HG02642 (cell line): Measurements from ENCODE around the gene PTPRS.

Experiments used
- ATAC-seq: cut with Tn5 transposase; IDR thresholded peaks from one replicate; pipeline ENCODE4 v1.9.1; 2021; ENCODE audit warnings: mild to moderate bottlenecking; ENCODE audit not compliant: unreplicated experiment, poor library complexity

The PTPRS gene

GRCh38 chr19:5355693-5356092 is 15.1 kb upstream of the PTPRS start:
- no peak for ATAC-seq

DNA sequence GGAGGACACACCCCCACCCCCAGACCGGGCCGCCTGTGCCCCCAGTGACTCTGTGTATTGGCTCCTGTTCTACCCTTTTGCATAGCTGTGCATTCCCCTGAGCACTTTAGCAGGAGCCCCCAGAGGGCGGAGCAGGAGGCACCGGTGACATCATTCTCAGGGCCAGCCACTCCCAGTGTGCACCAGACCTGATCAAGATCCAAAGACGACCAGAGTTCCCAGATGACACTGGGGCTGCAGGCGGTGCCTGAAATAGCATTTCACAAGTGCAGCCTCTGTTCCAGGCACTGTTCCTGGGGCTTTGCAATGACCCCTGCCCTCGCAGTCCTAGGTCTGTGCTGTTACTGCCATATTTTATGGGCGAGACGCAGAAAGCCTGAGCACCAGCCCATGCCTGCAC is 14.5 kb upstream of the PTPRS start:
- no peak for ATAC-seq

GRCh38 chr19:5354403-5354802 is 13.8 kb upstream of the PTPRS start:
- no peak for ATAC-seq

- ATAC-seq = no peak
Measured at GRCh38 chr19:5352229-5352763, 11.7 kb upstream of the PTPRS start.

GRCh38 chr19:5351731-5352228 is 11.2 kb upstream of the PTPRS start:
- no peak for ATAC-seq

DNA sequence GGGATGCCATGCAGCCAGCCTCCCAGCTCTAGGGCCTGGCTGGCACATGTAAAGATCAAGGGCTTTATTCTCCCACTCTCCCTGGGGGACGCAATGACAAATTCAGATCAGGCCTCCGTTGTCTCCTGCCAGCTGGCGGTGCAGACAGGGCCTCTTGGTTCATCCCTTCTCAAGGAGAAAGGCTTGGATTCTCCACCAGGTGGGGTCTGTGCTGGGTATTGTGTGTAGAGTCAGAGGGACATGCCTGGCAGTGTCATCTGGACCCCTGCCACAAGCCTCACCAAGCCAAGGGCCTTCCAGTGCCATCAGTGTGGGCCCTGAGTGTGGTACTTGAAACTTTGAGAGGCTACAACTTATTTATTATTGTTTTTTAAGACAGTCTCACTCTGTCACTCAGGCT is 8.4 kb upstream of the PTPRS start:
- no peak for ATAC-seq

DNA sequence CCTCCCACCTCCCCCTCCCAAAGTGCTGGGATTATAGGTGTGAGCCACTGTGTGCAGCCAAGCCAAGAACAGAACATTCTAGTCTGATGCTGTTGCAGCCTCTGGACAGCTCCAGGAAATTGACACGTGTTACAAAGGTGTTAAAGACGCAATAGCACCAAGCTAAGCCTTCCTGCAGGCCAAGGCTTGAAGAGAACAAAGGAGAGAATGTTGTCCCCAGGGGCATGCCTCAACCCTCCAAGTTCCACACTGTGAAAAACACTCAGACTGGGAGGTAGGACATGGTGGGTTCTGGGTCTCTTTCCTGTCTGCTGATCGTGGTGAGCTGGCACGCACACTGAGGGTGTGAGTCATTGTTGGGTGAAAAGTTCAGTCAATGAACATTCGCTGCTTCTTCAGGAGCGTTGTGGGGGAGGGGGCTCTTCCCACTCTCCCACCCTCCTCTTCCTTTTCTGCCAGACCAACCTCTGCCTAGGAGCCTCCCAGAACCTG is 5.3 kb upstream of the PTPRS start:
- no peak for ATAC-seq

DNA sequence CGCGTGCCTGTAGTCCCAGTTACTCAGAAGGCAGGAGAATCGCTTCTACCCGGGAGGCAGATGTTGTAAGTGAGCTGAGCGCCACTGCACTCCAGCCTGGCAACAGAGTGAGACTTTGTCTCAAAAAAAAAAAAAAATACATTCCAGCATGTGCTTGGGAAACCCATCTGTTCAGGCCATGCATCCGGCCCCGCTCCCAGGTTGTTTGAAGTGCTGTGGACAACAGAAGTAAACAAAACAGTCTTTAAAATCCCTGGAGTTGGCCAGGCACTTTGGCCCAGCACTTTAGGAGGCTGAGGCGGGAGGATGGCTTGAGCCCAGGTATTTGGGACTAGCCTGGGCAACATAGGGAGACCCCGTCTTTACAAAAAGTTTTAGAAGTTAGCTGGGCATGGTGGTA is 3.2 kb upstream of the PTPRS start:
- no peak for ATAC-seq

DNA sequence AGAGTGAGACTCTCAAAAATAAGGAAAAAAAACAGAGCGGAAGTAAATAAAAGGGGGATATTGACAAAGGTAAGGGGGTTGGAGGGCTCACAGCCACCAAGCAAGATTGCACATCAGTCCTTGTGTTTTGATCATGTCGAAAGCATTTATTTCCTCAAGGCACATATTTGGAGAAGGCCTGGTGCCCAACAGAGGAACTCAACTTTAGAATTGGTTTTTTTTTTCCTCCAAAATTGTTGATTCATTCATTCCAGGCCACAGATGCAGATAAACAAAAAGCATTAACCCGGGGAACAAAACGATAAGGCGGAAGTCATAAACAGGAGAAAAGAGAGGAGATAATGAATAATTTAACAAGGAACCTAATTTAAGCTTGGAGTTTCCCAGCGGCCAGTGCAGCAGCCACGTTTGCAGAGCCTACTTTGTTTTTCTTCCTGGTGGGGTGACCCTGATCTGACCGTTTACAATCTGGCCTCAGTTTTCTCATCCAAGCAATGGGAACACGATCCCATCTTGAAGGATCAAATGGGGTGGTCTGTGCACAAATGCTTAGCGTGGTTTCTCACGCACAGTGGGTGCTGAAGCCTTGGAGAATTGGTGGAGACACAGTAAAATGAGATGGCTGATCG is 2.1 kb upstream of the PTPRS start:
- ATAC-seq = no peak

- ATAC-seq = no peak
Measured at GRCh38 chr19:5341981-5342380, 1.4 kb upstream of the PTPRS start.

DNA sequence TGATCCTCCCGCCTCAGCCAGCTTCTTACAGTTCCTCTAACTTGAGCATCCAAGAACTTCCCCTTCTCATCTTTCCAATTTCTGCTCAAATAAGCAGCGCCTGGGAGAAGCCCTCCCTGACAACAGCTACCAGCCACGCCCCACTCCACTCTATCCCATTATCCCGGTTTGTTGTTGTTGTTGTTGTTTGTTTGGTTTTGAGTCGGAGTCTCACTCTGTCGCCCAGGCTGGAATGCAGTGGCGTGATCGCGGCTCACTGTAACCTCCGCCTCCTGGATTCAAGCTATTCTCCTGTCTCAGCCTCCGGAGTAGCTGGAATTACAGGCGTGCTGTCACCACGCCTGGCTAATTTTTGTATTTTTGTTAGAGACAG is 822 bp upstream of the PTPRS start:
- no peak for ATAC-seq

- ATAC-seq = no peak
Measured at GRCh38 chr19:5339950-5340636, 519 bp downstream of the PTPRS start.

- no peak for ATAC-seq
Measured at GRCh38 chr19:5339198-5339949, 1.2 kb downstream of the PTPRS start.

DNA sequence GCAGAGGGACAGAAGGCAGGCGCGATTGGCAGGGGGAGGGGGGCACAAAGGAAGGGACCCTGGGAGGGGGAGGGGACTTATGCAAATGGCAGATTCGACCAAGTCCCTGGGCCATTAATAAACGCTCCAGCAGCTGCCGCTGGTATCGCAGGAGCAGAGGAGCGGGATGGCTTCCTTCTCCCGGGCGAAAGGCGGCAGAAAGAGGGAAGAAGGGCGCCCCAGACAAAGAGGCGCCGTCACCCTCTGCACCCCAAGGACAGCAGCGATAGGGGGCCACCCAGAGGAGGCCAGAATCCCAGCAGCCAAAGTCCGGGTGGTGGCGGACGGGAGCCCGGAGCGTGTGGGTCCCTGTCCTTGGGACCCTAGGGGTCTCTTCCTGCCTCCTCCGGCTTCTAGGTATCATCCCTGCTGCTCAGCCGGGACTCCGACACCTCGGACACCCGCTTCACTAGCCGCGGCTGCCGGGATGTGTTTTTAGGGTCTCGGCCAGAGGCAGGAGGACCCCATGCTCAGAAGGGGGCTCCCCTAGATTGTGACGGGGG is 1.9 kb downstream of the PTPRS start:
- no peak for ATAC-seq

- ATAC-seq = no peak
Measured at GRCh38 chr19:5337708-5338655, 2.6 kb downstream of the PTPRS start.

- ATAC-seq = no peak
Measured at GRCh38 chr19:5337126-5337525, 3.5 kb downstream of the PTPRS start.

- no peak for ATAC-seq
Measured at GRCh38 chr19:5336195-5336965, 4.2 kb downstream of the PTPRS start.

DNA sequence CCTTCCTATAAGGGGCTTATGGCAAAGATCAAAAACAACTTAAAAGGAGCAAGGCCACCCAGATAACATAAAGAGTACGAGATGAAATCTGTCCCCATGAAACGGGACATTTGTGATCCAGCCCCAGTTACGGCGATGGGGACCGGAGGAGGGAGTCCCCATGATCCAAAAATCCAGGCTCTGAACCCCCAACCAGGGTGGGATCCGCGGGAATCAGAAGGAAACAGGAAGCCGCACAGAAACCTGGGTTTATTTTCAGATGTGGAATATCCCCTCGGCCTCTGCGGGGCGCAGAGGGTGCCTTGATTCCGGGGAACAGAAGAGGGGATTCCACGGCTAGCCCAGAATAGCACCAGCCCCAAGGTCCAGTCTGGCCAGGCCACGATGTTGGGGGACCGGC is 5.0 kb downstream of the PTPRS start:
- ATAC-seq = no peak
